HEK293T (cell line): ENCODE data around the gene CYP19A1.

Experiments used
- HDGF ChIP-seq: fragments of 450-650 bp; IDR thresholded peaks from 2 replicates; pipeline ENCODE4 v1.6.1; 2017; ENCODE audit warnings: antibody characterized with exemption, borderline replicate concordance
- SP1 ChIP-seq: fragments of 450-650 bp; IDR thresholded peaks from 2 replicates; pipeline ENCODE4 v1.6.1; 2017

- TF ChIP-seq SP1, result no peak
- no peak for TF ChIP-seq HDGF
Measured at GRCh38 chr15:51281368-51281967, 56.9 kb downstream of the CYP19A1 start.
